DMS114 treated with DMSO at 0.1 percent for 48 hours (cell line): Measurements from ENCODE around the gene MPP4.
"Not testable (repeated sequence)": the region's sequence is repeated elsewhere in the genome, so short reads cannot be mapped to it uniquely, and the experiment has no call there.

Source experiments
- DNase-seq: peaks from one replicate; lab custom pipeline; 2025; ENCODE audit not compliant: unreplicated experiment; lab: John Stamatoyannopoulos, UW

Gene MPP4

GRCh38 chr2:201673546-201673945 lies 24.9 kb downstream of the MPP4 start:
- DNase-seq, result no peak

GRCh38 chr2:201671205-201671604 lies 27.2 kb downstream of the MPP4 start:
- not testable (repeated sequence) for DNase-seq

DNA sequence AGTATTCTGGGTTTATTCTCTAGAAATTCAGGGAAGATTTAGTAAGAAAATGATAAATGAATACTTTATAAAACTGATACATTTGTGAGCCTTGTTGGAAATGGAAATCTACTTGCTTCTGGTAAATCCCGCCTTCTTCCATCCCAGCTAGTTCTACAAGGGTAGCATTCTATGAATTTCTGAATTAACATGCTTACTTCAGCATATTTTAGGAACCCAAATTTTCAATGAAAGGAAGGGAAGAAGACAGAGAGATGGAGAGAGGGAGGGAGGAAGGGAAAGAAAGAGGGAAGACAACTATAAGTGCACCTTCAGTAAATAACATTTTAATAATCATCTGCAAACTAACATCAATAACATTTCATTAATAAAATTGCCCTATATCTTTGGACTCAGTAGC lies 28.6 kb downstream of the MPP4 start:
- DNase-seq, result no peak

GRCh38 chr2:201668402-201668910 lies 30.0 kb downstream of the MPP4 start:
- no peak for DNase-seq

- no peak for DNase-seq
Observed at GRCh38 chr2:201664334-201664733, 34.1 kb downstream of the MPP4 start.

GRCh38 chr2:201661366-201661765 lies 37.1 kb downstream of the MPP4 start:
- no peak for DNase-seq

GRCh38 chr2:201660293-201660895 lies 38.0 kb downstream of the MPP4 start:
- no peak for DNase-seq

- no peak for DNase-seq
Observed at GRCh38 chr2:201656740-201657139, 41.7 kb downstream of the MPP4 start.

DNA sequence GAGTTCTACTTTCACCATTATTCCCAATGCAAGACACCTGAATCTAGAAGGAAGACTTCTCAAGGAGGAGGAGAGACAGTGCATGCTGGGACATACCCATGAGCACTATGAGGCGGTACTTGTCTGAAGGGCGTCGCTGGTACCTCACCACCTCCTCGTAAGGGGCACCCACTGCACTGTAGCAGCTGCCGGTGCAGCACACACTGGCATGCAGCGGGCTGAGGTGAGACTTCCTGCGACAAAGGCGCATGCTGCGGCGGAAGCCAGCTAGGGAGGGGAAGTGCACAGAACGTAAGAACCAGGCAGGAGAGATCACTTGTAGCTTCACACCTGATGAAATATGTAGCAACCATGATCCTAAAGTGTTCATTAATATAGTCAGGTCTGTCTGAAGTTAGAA lies 42.3 kb downstream of the MPP4 start:
- no peak for DNase-seq

DNA sequence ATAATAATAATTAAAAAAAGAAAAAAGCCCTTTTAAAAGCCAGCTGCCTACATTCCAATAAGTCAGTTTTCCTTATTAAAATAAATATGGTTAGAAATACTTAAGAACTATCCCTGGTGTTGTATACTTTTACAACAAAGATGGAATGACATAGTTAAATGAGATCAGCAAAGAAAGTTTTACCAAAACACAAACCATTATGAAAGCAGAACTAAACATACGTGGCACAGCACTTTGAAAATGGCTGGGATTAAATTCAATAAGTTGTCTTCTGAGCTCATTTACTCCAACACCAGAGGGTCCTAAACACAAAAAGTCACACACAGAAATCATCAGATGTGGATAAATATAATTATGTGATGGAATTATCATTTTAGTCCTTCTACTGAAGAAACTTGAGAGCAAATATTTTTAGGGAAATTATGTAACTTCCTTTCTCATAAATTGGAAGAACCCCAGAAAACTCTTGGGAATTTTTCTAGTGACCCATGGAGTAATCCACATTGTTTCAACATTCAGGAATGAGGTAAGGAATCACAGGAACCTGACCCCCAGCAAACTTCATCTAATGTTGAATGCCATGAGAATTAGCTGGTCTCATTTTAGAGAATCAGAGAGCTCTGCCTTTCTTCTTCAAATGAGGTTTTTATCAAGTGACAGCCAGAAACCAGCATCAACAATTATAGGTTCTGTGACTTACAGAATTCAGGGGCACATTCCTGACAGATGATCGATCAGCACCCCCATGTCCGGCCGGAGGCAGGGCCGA lies 43.6 kb downstream of the MPP4 start:
- DNase-seq, result no peak

DNA sequence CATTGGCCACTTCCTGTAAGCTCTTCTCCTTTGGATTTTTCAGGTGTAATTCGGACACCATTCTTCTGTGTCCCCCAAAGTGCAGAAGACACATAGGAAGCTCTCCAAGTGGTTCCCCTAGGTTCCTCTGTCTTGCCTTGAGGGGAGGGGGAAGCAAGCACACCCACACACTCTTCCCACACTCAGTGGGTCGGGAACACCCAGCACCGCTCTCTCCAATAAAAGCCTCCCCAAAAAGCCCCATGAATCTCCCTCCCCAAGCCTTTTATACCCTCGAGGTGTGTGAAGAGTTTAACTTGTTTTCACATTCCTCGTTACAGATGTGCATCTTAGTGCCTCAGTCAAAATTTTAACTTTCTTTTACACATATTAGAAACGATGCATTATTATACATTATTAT lies 45.2 kb downstream of the MPP4 start:
- no peak for DNase-seq

GRCh38 chr2:201649442-201649841 lies 49.0 kb downstream of the MPP4 start:
- DNase-seq, result no peak

DNA sequence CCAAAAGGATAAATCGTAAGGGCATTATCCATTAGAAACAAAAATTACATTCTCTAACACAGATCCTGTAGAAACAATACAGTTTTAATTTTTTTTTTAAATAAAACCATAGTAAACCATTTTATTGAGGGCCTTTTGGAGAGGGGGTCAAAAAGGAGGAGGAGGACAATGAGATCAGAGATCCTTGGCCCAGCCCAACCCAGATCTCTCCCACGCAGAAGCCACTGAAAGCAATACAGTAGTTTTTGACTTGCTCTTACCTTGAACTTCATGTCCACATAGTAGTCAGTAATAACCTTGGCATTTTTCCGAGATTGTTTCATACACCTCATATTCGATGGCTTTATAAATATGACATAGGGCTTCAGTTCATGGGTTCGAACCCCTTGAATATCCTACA lies 51.0 kb downstream of the MPP4 start:
- DNase-seq, result no peak

GRCh38 chr2:201644001-201644400 lies 54.4 kb downstream of the MPP4 start:
- DNase-seq, result peak; percentile 31

DNA sequence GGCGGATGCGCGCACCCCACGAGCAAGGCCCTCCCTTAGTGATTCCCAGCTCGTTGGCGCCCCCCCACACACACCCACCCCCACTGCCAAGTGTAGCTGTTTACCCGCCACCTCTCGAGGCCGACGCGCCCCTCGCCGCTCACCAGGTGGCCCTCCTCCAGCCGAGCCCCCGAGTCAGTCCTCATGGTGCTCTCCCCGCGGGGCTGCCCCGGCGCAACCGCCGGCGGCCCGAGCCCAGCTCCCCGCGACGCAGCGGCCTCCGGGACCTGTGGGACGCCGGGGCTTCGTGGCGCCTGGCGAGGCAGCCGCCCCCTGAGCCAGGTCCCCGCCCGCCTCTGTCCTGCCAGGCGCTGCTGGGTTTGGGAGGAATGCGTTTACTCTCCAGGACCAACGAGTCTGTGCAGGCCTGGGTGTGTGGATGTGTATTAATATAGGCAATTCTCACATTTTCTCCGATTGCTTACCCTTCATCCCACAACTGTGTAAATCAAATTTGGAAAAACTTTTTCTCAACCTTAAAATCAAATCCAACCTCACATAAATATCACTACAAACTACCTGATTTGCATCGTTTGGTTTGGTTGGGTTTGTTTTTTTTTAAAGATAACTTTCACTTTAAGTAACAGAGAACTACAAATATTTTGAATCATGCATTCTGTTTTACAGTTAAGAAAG lies 55.1 kb downstream of the MPP4 start, which contains the start of gene TMEM237:
TMEM237 (minus strand) TSS at position 288 of the 675 bp plus-strand sequence; CDS start at position 185, 103 bp downstream.
- peak; percentile 14 for DNase-seq

- peak; percentile 76 for DNase-seq
Observed at GRCh38 chr2:201642579-201643215, 55.7 kb downstream of the MPP4 start.

DNA sequence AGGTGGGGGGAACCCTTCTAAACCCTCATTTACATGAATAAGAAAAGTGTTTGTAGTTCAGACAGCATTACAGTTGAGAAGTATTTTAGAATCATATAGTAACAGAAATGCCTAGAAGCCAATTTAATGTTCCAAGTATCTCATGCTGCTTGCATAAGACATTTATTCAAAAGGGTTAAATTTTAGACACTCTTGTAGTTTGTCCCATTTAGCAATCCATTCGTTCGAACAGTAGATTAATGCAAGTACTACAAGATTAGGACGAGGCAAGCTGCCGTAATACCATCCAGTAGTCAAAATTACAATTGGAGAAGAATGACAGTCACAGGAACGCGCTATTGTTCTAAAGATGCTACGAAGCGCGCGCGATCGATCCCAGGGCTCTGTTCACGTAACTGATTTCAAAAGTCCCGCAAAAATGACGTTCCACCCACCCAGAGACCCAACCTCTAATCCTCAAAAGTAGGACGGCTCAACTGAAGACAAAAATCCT lies 56.3 kb downstream of the MPP4 start:
- peak; percentile 76 for DNase-seq

DNA sequence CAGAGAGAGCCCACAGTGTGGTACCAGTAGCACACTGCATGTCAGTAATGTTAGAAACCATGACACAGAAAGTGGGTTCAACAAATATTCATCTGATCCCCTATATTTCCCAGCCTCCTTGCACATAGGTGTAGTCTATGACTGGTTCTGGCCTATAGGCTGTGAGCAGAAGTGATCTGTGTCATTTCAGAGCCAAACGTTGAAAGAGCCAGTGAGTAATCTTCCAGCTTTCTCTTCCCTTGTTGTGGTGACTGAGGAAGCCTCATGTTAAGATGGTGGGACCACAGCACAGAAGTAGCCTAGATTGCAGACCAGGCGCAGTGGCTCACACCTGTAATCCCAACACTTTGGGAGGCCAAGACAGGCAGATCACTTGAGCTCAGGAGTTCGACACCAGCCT lies 59.2 kb downstream of the MPP4 start:
- no peak for DNase-seq

DNA sequence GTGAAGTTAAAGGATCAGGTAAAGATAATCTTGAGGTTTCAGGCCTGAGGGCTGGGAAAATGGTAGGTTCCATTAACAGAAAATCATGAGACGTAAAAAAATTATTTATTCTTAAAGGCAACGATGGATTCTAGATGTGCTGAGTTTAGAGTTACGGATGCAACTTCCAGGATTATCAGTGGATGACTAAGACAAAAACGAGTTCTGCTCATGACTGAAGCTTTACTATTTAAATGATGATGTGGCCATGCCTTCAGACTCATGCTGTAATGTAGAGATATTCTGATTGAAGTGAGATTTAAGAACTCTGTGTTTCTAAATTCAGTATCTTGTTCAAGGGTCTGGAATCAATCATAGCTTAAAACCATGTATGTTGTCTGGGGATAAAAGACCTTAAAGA lies 60.1 kb downstream of the MPP4 start:
- DNase-seq, result no peak

DNA sequence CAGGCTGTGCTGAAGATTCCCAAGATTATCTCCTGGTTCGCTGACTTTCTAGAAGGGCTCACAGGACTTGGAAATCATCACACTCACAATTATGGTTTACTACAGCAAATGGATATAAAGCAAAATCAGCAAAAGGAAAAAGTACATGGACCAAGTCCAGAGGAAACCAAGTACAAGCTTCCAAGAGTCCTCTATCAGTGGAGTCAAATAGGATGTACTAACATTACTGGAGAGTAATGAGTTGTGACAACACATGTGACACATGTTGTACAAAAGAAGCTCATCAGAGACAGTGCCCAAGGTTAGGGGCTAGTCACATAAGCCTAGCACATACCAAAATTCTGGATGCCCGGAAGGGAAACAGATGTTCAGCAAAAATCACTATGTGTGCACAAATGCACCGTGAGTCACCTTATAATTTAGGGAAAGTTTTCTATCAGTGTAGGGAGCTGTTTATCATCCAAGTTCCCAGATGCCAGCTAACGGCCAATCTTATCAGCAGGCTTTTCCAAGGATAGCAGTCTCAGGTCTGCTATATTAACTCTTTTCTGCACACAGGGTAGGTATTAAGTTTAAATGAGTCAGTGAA lies 64.7 kb downstream of the MPP4 start:
- DNase-seq, result no peak

GRCh38 chr2:201631041-201631440 lies 67.4 kb downstream of the MPP4 start:
- DNase-seq, result no peak
